Measurements from ENCODE around the gene CLHC1.

DNA sequence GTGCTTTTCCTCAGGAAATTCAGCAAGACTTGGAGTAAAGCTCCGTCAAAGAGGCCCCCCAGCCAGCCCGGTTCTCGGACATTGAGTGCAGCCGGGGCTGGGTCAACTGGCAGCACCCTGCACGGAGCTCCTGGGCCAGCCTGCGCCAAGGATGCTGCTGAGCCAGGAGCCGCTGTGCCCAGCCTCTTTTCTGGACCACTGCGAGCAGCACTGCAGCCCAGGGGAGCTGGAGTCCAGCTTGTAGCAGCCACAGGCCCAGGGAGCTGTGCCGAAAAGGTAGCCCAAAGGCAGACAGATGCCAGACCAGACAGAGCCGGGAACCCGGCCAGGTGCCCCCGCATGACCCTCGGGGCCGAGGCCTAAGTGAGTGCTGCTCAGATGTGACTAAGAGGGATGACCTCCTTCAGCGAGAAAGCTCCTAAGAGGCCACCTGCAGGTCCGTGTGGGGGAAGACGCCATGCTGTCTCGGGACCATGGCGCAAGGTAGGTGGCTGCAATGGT is 7.3 kb downstream of the CLHC1 start:
- no peak for TF ChIP-seq POLR2A (IDR thresholded peaks at IDR 0.05; ENCODE audit: low read length)
- no peak for TF ChIP-seq GATA1 (IDR thresholded peaks at IDR 0.05; ENCODE audit: low read depth, low read length)

Measured in erythroblast (primary cell).